Testis (tissue), 2 donors: Measurements from ENCODE around the gene INPP5B.

Experiments used
- POLR2A ChIP-seq: fragments of 450-650 bp; IDR thresholded peaks from one replicate; pipeline ENCODE4 v1.6.1; 2017; ENCODE audit warnings: antibody characterized with exemption, mild to moderate bottlenecking, moderate library complexity
- TF ChIP-seq, protein P1 (sequence below), 3 experiments: fragments of 450-650 bp in 2 of 3; fragments of 200-600 bp in 1 of 3; sonication (generic) in 1 of 3; IDR thresholded peaks; one replicate each; pipeline ENCODE4 v1.5.1; 2016 to 2019; ENCODE audit warnings: antibody characterized with exemption in 3 of 3, mild to moderate bottlenecking in 2 of 3, moderate library complexity in 1 of 3

DNA sequence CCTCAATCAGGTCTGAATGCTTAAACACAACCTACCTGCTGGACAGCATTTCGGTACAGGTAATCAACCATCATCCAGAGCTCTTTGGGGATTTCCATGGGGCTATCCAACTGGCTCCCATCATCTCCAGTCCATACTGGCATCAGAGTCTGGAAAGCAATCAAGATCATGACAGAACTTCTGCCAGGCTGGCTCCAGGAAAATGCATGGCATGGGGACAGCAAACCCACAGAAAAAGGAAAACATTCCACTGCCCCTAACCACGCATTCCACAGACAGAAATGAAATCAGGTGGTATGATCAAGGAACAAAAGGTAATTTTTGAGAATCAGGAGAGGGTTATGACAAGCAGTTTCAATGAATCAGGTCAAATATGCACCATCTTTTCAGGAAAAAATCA is 78.4 kb downstream of the INPP5B start:
- TF ChIP-seq, protein P1, sequence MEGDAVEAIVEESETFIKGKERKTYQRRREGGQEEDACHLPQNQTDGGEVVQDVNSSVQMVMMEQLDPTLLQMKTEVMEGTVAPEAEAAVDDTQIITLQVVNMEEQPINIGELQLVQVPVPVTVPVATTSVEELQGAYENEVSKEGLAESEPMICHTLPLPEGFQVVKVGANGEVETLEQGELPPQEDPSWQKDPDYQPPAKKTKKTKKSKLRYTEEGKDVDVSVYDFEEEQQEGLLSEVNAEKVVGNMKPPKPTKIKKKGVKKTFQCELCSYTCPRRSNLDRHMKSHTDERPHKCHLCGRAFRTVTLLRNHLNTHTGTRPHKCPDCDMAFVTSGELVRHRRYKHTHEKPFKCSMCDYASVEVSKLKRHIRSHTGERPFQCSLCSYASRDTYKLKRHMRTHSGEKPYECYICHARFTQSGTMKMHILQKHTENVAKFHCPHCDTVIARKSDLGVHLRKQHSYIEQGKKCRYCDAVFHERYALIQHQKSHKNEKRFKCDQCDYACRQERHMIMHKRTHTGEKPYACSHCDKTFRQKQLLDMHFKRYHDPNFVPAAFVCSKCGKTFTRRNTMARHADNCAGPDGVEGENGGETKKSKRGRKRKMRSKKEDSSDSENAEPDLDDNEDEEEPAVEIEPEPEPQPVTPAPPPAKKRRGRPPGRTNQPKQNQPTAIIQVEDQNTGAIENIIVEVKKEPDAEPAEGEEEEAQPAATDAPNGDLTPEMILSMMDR (IDR thresholded peaks at IDR 0.05): no peak
- no peak for TF ChIP-seq POLR2A
